Renal cortical epithelial cell (primary cell): ENCODE measurements around the gene MUS81. TPM values are rescaled to one million over a fixed set of nuclear protein-coding genes. Genes with fewer than 3 reads are reported as not detected.
A peak's percentile ranks its signal among the peaks of the same experiment; 100 is the strongest.
"Not testable (repeated sequence)": the region's sequence is repeated elsewhere in the genome, so short reads cannot be mapped to it uniquely, and the experiment has no call there.

ENCODE experiments used
- DNase-seq: peaks from one replicate; pipeline ENCODE4 v3.0.0-alpha.2; 2011; ENCODE audit warnings: low read depth
- total RNA-seq: library from RNA; depleted of rRNA; stranded (reverse); fragments of >200 nt; gene quantifications from 2 replicates; pipeline ENCODE4 v1.2.3, GENCODE V29; 2014

The MUS81 gene
- total RNA-seq, 1 donor from 2014 or later, result 37.0 TPM

DNA sequence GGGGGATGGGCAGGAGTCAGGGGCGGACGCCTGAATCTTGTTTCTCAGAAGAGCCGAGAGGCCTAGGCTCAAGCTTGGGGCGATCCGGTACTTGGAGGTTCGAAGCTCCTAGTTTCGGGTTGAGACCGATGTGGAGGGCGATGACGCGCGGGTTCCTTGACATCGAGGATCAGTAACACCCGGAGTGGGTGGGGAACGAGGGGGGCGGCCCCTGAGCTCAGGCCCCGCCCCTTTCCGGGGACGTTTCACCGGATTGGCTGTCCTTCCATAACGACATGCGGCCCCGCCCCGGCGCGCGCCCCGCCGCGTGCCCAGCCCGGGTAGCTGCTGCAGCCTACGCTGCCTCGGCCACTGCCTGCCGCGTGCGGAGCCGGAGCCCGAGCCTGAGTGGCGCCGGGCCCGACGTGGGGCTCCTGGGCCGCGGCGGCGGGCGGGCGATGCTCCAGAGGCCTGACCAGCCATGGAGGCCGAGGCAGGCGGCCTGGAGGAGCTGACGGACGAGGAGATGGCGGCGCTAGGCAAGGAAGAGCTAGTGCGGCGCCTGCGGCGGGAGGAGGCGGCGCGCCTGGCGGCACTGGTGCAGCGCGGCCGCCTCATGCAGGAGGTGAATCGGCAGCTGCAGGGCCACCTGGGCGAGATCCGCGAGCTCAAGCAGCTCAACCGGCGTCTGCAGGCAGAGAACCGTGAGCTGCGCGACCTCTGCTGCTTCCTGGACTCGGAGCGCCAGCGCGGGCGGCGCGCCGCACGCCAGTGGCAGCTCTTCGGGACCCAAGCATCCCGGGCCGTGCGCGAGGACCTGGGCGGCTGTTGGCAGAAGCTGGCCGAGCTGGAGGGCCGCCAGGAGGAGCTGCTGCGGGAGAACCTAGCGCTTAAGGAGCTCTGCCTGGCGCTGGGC, 30.3 kb downstream of the MUS81 start, which contains the start of gene CCDC85B:
CCDC85B (plus strand) TSS at position 350 of the 895 bp plus-strand sequence; CDS start at position 461, 111 bp downstream.
- peak; percentile 81 for DNase-seq

DNA sequence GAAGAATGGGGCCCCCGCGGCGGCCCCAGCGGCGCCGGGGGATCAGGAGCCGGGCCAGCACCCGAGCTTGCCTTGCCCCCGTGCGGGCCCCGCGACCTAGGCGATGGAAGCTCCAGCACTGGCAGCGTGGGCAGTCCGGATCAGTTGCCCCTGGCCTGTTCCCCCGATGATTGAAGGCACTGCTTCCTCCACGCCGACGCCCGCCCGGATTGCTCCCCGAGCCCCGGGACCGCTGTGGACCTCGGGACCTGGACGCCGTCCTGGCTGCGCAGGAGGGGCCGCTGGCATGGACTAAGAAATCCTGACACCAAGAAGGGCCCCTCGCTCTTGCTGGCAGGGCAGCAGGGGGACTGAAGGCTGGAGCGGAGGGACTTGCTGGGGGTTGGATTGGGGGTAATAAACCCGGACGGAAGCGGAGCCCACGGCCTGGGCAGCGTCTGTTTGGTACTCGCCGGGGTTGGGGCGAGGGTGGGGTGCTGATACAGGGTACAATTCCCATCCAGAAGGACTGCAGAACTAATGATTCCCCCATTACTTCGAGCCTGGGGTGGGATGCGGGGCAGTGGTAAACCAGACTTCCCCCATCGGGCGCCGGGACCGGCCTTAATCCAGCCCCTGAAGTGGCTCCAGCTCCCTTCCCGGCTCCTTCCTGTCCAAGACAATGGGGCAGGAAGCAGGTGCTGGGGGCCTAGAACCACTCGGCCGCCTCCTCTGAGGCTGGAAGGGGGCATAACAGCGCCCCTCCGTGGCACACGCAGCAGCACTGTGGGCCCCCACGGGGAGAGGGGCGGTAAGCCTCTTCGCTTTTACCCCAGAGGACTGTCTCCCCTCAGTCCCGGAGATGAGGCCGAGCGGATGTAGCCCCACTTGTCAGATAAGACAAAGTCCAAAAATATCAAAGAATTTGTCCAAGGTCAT, 31.2 kb downstream of the MUS81 start:
- DNase-seq, result no peak

DNA sequence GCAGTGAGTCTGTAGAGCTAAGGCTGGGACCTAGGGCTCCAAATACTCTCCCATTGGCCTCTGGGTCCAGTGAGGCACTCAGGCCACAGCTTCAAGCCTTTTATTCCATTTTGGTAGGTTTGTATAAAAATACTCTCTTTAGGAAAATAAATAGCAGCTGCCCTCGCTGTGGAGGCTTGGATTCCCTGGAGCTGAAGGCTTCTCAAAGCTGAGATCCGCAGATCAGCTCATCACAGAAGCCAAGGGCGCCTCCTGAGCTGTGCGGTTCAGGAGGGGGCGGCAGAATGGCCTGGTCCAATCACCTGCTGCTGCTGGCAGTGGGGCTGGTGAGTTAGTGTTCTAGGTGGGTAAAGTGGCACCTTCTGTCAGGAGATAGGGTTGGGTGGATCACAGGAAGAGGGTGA, 31.9 kb downstream of the MUS81 start:
- DNase-seq, result not testable (repeated sequence)

DNA sequence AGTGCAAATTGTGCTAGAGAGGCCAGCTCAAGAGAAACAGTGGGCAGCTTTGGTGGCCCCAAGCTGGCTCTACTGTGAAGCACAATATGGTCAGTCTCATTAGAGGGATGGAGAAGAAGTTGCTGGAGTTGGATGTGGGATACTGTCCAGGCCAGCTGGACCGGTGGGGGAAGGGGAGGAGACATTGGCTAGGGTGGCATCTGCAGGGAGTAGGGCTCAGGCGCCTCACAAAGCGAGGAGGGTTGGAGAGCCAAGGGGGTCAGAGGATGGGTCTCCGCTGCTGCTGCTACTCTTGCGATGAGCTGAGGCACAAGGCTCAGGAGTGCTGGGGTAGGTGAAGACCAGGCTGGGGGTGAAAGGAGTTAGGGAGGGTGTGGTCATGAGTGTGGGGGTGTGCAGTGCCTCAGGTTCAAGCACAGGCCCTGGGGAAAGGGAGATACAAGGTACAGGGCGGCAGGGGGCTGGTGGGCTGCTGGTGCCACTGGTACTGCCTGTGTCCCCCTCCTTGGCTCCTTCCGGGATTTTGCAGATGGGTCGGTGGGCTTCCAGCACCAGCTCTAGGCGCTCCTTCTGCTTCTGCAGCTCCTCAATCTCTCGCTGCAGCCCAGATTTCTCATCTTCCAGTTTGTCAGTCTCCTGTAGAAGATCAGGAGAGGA, 32.6 kb downstream of the MUS81 start:
- DNase-seq, result no peak

DNA sequence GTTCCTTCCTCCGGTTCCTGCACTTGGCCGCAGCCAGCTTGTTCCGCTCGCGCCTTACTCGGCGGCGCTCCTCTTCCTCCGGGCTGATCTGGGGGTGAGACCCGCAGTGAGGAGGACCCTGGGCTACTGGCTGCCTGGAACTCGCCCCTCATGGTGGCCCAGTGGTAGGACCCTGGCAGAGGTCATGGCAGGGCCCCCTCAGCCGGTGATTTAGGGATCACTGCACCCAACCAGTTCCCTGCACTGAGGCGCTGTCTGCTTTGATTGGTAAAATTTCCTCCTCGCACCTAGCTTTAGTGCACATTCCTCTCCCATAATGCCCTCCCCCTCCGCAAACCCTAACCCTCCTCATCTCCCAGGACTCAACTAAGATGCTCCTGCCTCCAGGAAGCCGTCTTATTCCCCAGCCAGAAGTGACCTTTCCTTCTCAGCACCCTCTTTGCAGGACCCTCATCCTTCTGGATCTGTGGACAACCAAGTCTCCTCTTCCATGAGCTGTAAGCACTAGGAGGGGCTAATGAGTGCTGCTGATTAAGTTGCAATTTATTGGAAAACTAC, 33.9 kb downstream of the MUS81 start:
- no peak for DNase-seq

DNA sequence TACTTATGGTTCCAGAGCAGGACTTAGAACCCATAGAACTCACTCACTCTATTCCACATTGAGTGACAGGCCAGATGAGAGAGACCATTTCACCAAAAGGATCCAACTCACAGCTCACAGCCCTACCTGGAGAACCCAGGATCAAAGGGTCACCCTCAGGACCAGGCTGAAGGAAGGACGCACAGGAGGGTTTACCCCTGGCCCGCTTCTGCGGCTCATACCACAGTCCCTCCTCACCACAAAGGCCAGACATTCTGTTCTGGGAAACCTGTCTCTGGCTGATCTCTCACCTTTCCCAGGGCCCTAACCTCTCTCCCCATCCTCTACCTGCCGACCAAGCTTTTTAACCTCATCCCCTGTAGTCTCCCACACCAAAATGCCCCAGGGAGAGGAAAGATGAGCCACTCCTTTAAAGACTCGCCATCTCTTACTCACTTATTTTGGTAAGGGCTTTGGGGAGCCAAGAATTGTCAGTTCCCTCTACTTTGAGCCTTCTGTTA, 35.3 kb downstream of the MUS81 start:
- DNase-seq, result no peak

DNA sequence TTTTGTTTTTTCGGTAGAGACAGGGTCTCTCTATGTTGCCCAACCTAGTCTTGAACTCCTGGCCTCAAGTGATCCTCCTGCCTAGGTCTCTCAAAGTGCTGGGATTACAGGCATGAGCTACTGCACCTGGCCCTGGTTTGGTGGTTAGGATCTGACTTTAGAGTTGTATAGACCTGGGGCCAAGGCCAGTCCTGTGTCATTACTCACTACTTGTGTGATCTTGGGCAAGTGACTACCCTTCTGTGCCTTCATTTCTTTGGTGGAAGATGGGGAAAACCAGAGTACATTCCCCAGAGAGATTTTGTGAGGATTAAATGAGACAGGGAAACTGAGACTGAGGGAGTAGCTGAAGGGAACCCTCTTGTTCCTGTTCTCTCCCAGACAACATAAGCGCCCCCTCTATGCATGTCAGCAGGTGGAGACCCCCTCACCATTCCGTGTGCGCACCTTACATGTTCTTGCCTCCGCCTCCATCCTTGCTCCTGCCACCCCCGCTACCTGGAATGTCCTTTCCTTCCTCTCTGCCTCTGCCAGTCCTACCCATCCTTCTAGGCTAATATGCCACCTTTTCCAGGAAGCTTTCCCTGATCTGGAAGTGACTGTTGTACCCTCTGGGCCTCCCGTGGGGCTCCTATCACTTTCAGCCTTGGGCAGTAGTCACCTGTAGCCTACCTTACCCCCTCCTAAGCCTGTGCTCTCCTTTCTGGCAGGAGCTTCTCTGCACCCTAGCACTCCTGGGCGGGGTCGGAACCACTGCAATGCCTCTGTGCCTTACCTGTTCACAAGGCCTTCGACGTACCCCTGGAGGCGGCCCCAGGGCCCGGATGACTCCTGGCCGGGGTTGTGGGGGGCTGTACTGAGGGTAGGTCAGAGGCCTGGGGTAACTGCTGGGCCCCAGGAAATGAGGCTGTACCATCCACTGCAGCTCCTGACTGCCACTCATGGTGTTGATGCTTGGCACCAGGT, 36.1 kb downstream of the MUS81 start:
- DNase-seq, result no peak

DNA sequence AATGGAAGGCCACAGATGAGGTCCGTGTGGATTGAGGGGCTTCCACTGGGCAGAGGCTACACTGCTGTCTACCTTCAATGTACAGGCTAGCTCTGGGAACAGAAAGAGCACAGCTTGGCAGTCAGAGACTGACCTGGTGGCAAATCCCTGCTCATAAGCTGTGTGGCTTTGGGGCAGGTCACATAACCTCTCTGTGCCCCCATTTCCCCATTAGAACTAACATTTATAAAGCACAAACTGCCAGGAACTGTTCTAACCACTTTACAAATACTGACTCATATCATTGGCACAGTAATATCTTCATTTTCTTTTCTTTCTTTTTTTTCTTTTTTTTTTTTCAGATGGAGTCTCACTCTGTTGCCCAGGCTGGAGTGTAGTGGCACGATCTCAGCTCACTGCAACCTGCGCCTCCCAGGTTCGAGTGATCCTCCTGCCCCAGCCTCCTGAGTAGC, 36.8 kb downstream of the MUS81 start:
- DNase-seq, result no peak

DNA sequence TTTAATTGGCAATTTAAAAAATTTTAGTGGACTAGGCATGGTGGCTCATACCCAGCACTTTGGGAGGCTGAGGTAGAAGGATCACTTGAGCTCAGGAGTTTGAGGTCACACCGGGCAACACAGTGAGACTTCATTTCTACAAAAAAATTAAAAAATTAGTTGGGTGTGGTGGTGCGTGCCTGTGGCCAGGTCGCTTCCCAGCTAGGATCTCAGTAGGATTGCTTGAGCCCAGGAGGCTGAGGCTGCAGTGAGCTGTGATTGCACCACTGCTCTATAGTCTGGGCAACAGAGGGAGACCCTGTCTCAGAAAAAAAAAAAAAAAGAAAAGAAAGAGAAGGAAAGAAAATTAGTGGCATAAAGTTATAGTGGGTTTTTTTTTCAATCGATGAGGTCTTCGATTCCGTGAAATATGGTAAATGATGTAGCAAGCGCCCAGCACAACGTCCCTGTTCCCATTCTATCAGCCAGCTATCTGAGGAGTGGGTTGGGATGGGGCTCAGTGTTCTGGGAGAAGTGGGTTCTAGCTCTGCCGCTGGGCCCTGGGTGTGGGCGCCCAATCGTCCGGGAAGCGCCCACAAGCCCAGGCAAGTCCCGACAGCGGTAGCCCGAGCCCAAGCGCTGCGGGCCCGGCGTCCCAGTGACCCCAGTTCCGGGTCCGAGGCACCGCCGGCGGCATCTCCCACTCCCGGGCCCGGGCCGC, 38.6 kb downstream of the MUS81 start:
- no peak for DNase-seq

DNA sequence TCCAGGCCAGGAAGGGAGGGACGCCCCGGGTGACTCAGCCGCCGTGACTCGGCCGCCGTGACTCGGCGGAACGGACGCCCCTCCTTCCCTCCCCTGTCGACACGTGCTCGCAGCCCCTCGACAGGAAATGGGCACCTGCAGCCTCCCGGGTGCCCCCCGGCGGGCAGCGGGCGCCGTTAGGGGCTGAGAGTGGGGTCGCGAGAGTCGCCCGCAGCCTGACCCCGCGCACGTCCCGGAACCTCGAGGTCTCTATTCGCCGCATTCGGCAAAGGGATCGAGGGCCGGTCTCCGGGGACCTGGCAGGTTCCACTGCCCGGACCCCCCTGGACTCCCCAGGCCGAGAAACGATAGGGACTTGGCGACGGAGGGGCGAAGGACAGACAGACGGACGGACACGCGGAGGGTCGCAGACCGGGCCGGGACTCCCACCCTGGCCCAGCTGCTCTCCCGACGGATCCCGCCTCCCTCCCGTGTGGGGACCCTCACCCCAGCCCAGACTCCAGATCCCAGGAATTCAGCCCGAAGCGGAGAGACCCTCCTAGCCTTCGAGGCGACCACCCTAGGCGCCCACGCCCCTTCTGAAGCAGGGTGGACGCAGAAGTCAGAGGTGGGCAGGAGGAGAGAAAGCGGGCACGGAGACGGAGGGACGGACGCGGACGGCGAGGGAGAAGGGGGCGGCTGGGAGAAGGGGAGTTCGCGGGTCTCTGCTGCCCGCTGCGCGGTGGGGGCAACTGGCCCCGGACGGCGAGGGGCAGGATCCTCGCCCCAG, 39.3 kb downstream of the MUS81 start:
- no peak for DNase-seq

DNA sequence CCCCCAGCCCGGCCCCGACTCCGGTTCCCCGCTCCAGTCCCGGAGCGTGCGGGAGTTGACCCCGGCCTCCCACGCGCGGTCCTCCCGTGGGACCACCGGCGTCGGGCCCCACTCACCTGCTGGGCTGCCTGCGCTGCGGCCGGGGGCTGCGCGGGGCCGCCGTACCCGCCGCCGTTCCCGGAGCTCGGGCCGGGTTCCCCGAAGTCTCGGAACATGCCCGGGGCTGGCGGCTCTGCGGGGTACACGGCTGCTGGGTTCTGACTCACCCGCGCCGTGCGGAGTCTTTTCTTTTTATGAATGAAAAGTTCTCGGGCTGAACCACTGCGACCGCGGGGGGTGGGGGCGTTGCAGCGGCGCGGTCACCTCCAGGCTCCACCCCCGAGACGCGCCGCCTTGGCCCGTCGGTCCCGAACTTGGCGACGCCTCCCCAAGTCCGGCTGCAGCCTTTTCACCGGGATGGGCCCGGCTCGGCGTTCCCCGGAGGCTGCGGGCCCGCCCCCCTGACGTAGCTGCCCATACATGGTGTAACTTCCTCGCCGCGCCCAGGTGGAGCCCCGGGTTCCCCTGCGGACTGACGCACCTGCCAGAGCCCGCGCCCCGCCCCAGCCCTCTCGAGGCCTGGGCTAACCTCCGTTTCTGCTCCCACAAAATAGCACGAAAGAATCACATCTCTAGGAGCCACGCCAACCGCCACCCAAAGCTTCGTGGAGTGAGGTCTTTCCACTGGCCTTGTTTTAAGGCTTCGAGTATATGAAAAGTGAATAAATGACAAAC, 40.1 kb downstream of the MUS81 start, which contains the start of gene FOSL1:
FOSL1 (minus strand) TSS at position 264 of the 774 bp plus-strand sequence; CDS start at position 215, 49 bp downstream.
- peak; percentile 83 for DNase-seq

DNA sequence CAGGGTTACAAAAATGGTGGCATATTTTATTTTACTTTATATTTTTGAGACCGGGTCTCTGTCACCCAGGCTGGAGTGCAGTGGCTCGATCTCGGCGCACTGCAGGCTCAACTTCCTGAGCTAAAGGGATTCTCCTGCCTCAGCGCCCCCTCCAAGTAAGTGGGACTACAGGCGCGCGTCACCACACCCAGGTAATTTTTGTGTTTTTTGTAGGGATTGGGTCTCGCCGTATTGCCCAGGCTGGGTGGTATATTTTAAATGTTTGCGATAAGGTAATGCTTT, 40.6 kb downstream of the MUS81 start:
- DNase-seq, result no peak

DNA sequence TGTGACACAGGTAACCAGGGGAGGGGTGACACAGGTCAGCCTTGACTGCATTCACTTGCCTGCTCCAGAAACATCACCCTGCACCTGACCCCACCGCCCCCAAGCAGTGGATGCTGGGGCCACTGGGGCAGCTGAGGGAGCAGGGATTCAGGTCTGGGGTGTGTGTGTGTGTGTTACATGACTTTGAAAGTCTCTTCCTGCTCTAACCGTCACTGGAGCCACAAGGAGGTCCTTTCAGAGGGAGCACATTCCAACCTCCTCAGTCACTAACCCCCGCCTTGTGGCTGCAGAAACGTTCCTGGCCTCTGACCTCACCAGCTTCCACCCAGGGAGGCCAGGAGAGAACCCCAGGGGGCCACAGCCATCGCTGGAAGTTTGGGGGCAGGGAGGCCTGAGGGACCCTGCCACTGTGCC, 42.8 kb downstream of the MUS81 start:
- peak; percentile 85 for DNase-seq

DNA sequence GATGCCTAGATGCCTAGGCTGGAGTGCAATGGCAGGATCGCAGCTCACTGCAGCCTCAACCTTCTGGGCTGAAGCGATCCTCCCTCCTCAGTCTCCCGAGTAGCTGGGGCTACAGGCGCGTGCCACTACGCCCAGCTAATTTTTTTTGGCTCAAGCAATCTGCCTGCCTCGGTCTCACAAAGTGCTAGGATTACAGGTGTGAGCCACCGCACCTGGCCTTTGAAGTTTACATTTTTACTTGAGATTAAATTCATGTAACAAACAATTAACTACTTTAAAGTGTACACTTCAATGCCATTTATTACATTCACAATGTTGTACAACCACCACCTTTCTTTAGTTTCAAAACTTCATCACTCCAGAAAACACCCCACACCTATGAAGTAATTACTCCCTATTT, 43.5 kb downstream of the MUS81 start:
- no peak for DNase-seq

DNA sequence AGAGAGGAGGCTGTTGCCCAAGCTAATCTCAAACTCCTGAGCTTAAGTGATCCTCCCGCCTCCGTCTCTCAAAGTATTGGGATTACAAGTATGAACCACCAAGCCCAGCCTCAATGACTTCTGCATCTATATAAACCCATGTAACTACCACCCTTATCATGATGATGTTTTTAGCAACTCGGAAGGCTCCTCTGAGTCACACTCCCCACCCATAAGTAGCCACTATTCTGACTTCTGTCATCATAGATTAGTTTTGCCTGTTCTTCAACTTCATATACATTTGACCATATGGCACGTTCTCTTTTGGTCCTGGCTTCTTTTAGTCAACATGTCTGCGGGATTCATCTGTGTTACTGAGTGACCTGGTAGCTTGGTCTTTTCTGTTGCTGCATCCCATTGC, 46.4 kb downstream of the MUS81 start:
- DNase-seq, result no peak

DNA sequence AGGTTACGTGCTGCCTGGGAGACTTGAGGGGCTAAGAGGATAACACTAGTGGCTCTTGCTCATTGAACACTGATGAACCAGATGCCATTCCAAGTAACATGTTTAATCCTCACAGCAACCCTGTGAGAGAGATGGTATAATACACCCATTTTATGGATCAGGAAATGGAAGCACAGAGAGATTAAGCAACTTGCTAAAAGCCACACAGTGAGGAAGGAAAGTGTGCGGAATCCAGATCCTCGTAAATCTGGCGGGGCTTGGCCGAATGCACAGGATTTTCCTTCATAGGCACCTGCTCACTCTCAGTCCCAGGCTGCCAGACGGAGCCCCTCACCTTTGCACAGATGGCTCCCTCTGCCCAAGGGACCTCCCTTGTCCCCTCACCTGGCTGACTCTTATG, 47.6 kb downstream of the MUS81 start:
- no peak for DNase-seq

DNA sequence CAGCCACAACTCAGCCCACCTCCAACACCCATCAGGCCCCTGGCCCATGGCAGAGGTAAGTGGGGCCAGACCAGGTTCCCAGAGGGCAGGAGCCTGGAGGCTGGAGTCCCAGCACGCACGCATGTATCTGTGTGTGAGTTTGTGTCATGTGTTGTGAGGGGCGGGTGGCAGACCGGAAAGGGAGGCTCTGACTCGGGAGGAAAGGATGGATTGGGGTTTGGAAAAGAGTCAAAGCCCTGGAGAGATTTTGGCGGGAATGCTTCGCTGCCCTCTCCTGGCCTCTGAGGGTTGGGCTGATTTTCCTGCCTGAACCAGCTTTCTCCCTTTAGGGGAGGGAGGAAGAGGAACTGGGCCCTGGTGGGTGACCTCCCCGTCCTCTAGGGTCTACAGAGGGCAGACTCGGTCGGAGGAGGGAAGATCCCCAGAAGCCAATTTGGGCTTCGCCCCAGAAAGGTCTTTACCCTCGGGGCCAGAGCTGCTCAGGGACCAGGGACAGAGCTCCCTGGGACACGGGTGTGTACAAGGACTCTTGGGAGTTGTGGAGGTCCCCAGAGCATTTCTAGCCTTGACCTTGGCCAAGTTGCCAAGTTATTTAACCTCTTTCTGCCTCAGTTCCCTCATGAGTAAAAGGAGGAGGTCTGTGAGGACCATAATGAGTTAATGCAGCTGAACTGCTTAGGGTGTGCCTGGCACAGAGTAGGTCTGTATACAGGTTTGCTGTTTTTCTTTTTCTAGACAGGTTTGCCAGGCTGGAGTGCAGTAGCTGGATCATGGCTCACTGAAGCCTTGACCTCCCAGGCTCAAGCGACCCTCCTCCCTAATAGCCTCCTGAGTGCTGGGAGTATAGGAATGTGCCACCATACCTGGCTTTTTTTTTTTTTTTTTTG, 51.7 kb downstream of the MUS81 start:
- DNase-seq, result peak; percentile 60
